GM23338 (cell line): Measurements from ENCODE around the gene DDA1. TPM values are rescaled to one million over a fixed set of nuclear protein-coding genes. Genes with fewer than 3 reads are reported as not detected.

Source experiments
- polyA plus RNA-seq: library from polyadenylated mRNA; unstranded; fragments of >200 nt; fragmentation: Nextera tagmentation; extraction: Ambion mirVana; gene quantifications from 2 replicates; pipeline ENCODE4 v1.2.1, GENCODE V29; 2016
- total RNA-seq: library from RNA; depleted of rRNA; stranded (reverse); fragments of >200 nt; shearing (Covaris generic); gene quantifications from 2 replicates; pipeline ENCODE4 v1.2.3, GENCODE V29; 2014; rRNA removed

Gene DDA1
- total and polyA plus RNA-seq, 2 experiments from 2014 or later, result 34.6 to 107 TPM

Other genes starting within 250 kb of the DDA1 start
- 10.6 and 11.1 TPM in 2 replicates for gene HAUS8, start 234.1 kb upstream of the DDA1 start, total RNA-seq
- 33.3 and 35.5 TPM in 2 replicates for gene HAUS8, start 234.1 kb upstream of the DDA1 start, polyA plus RNA-seq
- 61.3 and 65.6 TPM in 2 replicates for gene MYO9B, start 233.8 kb upstream of the DDA1 start, total RNA-seq
- 28.7 and 29.0 TPM in 2 replicates for gene MYO9B, start 233.8 kb upstream of the DDA1 start, polyA plus RNA-seq
- 13.7 and 15.5 TPM in 2 replicates for gene USE1, start 94.2 kb upstream of the DDA1 start, total RNA-seq
- 18.6 and 19.4 TPM in 2 replicates for gene USE1, start 94.2 kb upstream of the DDA1 start, polyA plus RNA-seq
- 9.6 and 12.7 TPM in 2 replicates for gene OCEL1, start 83.3 kb upstream of the DDA1 start, total RNA-seq
- 47.4 and 50.6 TPM in 2 replicates for gene OCEL1, start 83.3 kb upstream of the DDA1 start, polyA plus RNA-seq
- 172 and 209 TPM in 2 replicates for gene NR2F6, start 63.6 kb upstream of the DDA1 start, total RNA-seq
- 64.0 and 67.4 TPM in 2 replicates for gene NR2F6, start 63.6 kb upstream of the DDA1 start, polyA plus RNA-seq
- gene USHBP1, start 44.8 kb upstream of the DDA1 start, total RNA-seq, result 5.2 and 5.6 TPM in 2 replicates
- gene USHBP1, start 44.8 kb upstream of the DDA1 start, polyA plus RNA-seq, result 4.0 and 4.6 TPM in 2 replicates
- gene BABAM1, start 42.1 kb upstream of the DDA1 start, total RNA-seq, result 78.1 and 87.8 TPM in 2 replicates
- 88.7 and 95.0 TPM in 2 replicates for gene BABAM1, start 42.1 kb upstream of the DDA1 start, polyA plus RNA-seq
- gene ANKLE1, start 27.7 kb upstream of the DDA1 start, total RNA-seq, result 20.2 and 50.1 TPM in 2 replicates
- 9.1 and 11.2 TPM in 2 replicates for gene ANKLE1, start 27.7 kb upstream of the DDA1 start, polyA plus RNA-seq
- gene ABHD8, start 6.1 kb upstream of the DDA1 start, total RNA-seq, result 11.4 and 16.5 TPM in 2 replicates
- gene ABHD8, start 6.1 kb upstream of the DDA1 start, polyA plus RNA-seq, result 5.0 and 5.5 TPM in 2 replicates
- 59.9 and 70.6 TPM in 2 replicates for gene MRPL34, start 3.7 kb upstream of the DDA1 start, total RNA-seq
- gene MRPL34, start 3.7 kb upstream of the DDA1 start, polyA plus RNA-seq, result 266 and 280 TPM in 2 replicates
- 14.4 and 24.9 TPM in 2 replicates for gene ANO8, start 25.3 kb downstream of the DDA1 start, total RNA-seq
- gene ANO8, start 25.3 kb downstream of the DDA1 start, polyA plus RNA-seq, result 4.3 and 4.5 TPM in 2 replicates
- 67.8 and 78.6 TPM in 2 replicates for gene GTPBP3, start 28.0 kb downstream of the DDA1 start, total RNA-seq
- 23.5 and 25.4 TPM in 2 replicates for gene GTPBP3, start 28.0 kb downstream of the DDA1 start, polyA plus RNA-seq
- not detected in 2 replicates for gene PLVAP, start 67.8 kb downstream of the DDA1 start, total RNA-seq
- not detected in 2 replicates for gene PLVAP, start 67.8 kb downstream of the DDA1 start, polyA plus RNA-seq
- gene CCDC194, start 84.6 kb downstream of the DDA1 start, total RNA-seq, result 0.49 TPM in 1 of 2 replicates, not detected in the other
- gene CCDC194, start 84.6 kb downstream of the DDA1 start, polyA plus RNA-seq, result 0.38 TPM in 1 of 2 replicates, not detected in the other
- 28.9 and 33.9 TPM in 2 replicates for gene BST2, start 96.1 kb downstream of the DDA1 start, total RNA-seq
- gene BST2, start 96.1 kb downstream of the DDA1 start, polyA plus RNA-seq, result 22.0 and 24.9 TPM in 2 replicates
- gene MVB12A, start 110.5 kb downstream of the DDA1 start, total RNA-seq, result 49.9 and 60.3 TPM in 2 replicates
- 36.6 and 43.5 TPM in 2 replicates for gene MVB12A, start 110.5 kb downstream of the DDA1 start, polyA plus RNA-seq
- gene TMEM221, start 139.1 kb downstream of the DDA1 start, total RNA-seq, result 0.90 and 1.8 TPM in 2 replicates
- 0.40 and 1.8 TPM in 2 replicates for gene TMEM221, start 139.1 kb downstream of the DDA1 start, polyA plus RNA-seq
- not detected in 2 replicates for gene NXNL1, start 151.4 kb downstream of the DDA1 start, total RNA-seq
- gene NXNL1, start 151.4 kb downstream of the DDA1 start, polyA plus RNA-seq, result not detected in 2 replicates
- gene SLC27A1, start 161.0 kb downstream of the DDA1 start, total RNA-seq, result 9.3 and 11.6 TPM in 2 replicates
- gene SLC27A1, start 161.0 kb downstream of the DDA1 start, polyA plus RNA-seq, result 2.1 and 3.5 TPM in 2 replicates
- 55.4 and 63.5 TPM in 2 replicates for gene PGLS, start 202.1 kb downstream of the DDA1 start, total RNA-seq
- gene PGLS, start 202.1 kb downstream of the DDA1 start, polyA plus RNA-seq, result 56.9 and 62.2 TPM in 2 replicates
- 52.0 and 63.4 TPM in 2 replicates for gene COLGALT1, start 246.1 kb downstream of the DDA1 start, total RNA-seq
- 16.1 and 18.2 TPM in 2 replicates for gene COLGALT1, start 246.1 kb downstream of the DDA1 start, polyA plus RNA-seq